Stimulated activated CD4-positive, alpha-beta T cell treated with anti-CD3 and anti-CD28 coated beads, Interleukin-4, amount 100 ng/mL, for 4 hours (primary cell): Measurements from ENCODE around the gene MCRIP2.
A peak's percentile ranks its signal among the peaks of the same experiment; 100 is the strongest.

Experiments used
- DNase-seq, 2 experiments: peaks; one replicate each; pipeline ENCODE4 v3.0.0-alpha.2; 2020

Gene MCRIP2

GRCh38 chr16:672371-672770, 30.7 kb downstream of the MCRIP2 start:
- DNase-seq: no peak

- DNase-seq: no peak
These were observed 31.2 kb downstream of the MCRIP2 start for GRCh38 chr16:672851-673250.

- no peak for DNase-seq
These were observed 31.9 kb downstream of the MCRIP2 start for GRCh38 chr16:673399-673991.

DNA sequence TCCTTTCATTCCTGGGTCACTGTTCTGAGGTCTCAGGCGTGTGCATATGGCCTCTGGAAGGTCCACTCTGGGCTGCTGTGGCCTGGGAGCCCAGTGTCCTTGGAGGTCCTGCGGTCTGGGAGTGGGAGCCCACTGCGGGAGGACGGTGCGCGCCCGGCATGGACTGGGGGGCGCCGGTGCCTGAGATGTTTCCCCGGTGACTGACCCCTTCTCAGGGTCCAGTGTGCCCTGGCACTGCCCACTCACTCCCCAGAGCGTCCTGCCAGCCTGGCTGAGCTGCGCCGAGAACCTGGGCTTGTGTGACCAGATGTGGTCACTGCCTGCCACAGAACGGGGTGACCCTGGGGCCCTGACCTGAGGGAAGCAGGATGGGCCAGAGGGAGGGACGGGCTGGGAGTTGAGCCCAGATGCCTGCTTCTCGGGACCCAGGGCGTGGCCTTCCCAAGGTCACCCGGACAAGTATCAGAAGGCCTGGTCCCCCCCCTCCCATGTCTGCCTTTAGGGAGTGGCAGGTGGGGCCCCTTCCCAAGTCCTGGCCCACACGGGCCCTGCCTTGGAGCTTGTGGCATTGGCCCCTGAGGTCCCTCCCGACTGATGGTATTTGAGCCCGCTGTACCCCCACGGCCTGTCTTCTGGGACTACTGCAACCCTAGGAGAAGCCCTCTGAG, 32.7 kb downstream of the MCRIP2 start:
- DNase-seq: no peak

GRCh38 chr16:674968-675883, 33.6 kb downstream of the MCRIP2 start, which contains the start of gene RHBDL1:
TSS of gene RHBDL1 (plus strand) at chr16:675671. CDS start at chr16:675791, 120 bp downstream.
- DNase-seq: no peak

DNA sequence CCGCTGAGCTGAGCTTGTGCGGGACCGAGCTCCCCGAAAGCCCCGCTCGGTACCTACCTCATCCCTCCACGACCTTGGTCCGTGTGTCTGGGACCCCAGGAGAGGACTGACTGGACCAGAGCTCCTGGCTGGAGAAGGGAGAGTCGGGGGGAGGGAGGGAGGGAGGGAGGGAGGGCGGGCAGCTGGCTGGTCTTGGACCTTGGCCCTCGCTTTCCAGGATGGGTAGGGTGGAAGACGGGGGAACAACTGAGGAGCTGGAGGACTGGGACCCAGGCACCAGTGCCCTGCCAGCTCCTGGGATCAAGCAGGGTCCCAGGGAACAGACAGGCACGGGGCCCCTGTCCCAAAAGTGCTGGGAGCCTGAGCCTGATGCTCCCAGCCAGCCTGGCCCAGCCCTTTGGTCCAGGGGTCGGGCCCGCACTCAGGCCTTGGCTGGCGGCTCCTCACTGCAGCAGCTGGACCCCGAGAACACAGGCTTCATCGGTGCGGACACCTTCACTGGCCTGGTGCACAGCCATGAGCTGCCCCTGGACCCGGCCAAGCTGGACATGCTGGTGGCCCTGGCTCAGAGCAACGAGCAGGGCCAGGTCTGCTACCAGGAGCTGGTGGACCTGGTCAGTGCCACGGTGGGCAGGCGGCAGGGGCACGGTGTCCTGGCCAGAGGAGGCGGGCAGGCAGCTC, 34.4 kb downstream of the MCRIP2 start:
- no peak for DNase-seq

GRCh38 chr16:676565-676902, 34.9 kb downstream of the MCRIP2 start:
- no peak for DNase-seq

- DNase-seq: peak in 1 of 2 experiments; percentile 20
These were observed 35.3 kb downstream of the MCRIP2 start for GRCh38 chr16:676913-677312.

GRCh38 chr16:677316-678190, 35.9 kb downstream of the MCRIP2 start:
- no peak for DNase-seq

DNA sequence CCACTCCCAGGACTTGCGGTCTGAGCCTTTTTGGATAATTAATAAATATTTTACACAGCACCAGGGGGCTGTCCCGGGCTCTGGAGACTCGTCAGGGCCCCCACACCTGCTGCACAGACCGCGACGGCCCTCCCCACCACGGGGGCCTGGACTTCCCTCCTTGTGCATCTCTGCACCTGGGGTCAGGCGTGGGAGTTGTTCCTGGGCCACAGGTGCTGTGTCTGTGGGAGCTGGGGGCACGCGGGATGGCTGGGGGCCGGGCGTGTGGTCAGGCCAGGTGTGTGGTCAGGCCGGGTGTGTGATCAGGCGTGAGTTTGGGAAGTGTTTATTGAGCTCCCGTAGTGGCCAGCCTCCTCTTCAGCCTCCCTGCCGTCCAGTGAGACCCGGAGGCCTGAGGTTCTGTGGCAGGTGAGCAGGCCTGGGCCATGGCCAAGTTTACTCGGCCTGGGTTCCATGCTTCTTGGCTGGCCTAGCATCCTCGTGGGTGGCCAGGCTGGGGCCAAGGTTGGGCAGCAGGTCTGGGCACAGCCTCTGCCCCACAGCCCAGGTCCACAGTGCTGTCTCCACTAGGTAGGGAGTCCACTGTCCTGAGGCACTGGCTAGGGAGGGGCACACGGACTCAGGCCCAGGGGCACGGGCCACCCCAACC, 36.7 kb downstream of the MCRIP2 start:
- no peak for DNase-seq

DNA sequence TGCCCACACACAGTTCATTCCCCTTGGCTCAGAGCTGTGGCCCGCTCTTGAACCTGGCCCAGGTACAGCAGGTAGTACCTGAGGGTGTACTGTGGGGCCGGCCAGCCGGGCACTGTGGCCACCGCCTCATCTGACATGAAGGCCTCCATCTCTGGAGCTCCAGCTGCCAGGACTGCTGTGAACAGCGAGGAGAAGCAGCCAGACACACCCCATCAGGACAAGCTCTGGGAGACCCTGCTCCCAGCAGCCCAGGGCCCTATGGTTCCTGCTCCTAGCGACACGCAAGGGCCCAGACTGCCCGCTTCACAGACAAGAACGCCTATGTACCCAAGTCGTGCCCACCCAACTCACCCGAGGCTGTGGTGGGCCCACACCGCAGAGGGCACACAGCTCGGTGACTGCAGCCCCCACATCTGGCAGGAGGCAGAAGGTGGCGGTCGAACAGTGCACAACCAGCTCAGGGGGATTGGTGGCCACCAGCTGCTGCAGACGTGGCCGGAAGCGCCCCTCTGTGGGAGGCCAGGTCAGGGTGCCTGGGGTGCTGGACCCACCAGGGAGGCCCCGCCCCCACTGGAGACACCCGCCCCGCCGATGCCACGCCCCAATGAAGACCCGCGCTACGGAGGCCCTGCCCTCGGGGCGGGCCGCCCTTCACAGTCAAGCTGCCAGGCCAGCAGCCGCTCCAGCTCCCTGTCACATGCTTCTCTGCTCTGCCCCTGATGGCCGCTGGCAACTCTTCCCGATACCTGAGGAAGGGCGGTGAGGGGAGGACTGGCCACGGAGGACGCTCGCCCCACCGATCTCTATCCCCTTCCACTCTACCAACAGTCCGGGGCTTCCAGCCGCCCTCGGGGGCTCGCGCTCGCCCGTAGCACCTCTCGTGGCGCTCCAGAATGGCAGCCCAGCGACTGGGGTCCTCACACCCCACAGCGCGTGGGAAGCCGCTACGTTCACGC, 37.5 kb downstream of the MCRIP2 start:
- DNase-seq: peak; percentile 43 to 55

GRCh38 chr16:679814-680624, 38.4 kb downstream of the MCRIP2 start, which contains the start of gene STUB1:
TSS of gene STUB1 (plus strand) at chr16:680410. CDS start at chr16:680526, 116 bp downstream.
- peak; percentile 81 to 93 for DNase-seq

DNA sequence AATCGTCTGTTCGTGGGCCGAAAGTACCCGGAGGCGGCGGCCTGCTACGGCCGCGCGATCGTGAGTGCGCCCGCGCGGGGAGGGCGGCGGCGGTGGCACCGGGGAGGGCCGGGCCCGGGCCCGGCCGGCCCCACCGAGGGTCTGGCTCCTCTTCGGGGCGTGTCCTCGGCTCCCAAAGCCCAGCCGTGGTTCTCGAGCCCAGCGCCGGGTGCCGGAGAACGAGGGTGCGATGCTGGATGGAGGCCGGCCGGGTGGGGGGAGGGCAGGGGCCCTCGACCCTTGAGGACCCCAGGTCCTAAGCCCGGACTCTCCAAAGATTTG, 39.0 kb downstream of the MCRIP2 start:
- DNase-seq: no peak

DNA sequence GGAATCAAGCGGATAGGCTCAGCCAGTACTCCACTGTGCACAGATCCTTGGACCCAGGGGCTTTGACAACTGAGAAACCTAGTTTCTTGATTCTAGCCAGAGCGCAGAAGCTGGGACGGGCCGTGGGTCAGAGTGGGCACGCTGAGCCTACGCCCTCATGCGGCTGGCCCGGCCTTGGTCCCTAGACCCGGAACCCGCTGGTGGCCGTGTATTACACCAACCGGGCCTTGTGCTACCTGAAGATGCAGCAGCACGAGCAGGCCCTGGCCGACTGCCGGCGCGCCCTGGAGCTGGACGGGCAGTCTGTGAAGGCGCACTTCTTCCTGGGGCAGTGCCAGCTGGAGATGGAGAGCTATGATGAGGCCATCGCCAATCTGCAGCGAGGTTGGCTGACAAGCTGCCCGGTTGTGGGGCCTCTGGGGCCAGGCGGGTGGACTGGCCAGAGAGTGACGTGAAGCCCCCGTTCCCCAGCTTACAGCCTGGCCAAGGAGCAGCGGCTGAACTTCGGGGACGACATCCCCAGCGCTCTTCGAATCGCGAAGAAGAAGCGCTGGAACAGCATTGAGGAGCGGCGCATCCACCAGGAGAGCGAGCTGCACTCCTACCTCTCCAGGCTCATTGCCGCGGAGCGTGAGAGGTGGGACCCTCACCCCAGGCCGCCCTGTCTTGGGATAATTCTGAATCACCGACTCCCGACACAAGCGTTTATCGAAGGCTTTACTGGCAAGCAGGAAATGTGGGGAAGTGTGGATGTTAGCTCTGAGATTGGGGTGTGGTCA, 39.5 kb downstream of the MCRIP2 start:
- no peak for DNase-seq

GRCh38 chr16:681746-682427, 40.3 kb downstream of the MCRIP2 start:
- no peak for DNase-seq

GRCh38 chr16:682493-683395, 41.1 kb downstream of the MCRIP2 start:
- no peak for DNase-seq
